LNCAP (cell line): ENCODE results near the gene MDH1.

Source experiments
- TF ChIP-seq, protein P1 (sequence below): fragments of 450-650 bp; IDR thresholded peaks from 2 replicates; pipeline ENCODE4 v1.5.1; 2017; ENCODE audit warnings: mild to moderate bottlenecking

MDH1 gene

DNA sequence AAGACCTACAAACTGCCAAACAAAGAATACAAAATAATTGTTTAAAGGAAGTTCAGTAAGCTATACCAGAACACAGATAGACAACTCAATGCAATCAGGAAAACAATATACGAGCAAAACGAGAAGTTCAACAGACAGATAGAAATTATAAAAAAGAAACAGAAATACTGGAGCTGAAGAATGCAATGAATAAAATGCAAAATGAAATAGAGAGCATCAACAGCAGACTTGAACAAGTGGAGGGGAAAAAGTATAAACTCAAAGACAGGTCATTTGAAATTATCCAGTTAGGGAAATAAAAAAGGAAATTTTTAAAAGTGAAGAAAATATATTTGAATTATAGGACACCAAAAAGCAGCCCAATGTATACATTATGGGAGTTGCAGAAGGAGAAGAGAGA, 43.6 kb downstream of the MDH1 start:
- TF ChIP-seq, protein P1, sequence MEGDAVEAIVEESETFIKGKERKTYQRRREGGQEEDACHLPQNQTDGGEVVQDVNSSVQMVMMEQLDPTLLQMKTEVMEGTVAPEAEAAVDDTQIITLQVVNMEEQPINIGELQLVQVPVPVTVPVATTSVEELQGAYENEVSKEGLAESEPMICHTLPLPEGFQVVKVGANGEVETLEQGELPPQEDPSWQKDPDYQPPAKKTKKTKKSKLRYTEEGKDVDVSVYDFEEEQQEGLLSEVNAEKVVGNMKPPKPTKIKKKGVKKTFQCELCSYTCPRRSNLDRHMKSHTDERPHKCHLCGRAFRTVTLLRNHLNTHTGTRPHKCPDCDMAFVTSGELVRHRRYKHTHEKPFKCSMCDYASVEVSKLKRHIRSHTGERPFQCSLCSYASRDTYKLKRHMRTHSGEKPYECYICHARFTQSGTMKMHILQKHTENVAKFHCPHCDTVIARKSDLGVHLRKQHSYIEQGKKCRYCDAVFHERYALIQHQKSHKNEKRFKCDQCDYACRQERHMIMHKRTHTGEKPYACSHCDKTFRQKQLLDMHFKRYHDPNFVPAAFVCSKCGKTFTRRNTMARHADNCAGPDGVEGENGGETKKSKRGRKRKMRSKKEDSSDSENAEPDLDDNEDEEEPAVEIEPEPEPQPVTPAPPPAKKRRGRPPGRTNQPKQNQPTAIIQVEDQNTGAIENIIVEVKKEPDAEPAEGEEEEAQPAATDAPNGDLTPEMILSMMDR, result no peak

DNA sequence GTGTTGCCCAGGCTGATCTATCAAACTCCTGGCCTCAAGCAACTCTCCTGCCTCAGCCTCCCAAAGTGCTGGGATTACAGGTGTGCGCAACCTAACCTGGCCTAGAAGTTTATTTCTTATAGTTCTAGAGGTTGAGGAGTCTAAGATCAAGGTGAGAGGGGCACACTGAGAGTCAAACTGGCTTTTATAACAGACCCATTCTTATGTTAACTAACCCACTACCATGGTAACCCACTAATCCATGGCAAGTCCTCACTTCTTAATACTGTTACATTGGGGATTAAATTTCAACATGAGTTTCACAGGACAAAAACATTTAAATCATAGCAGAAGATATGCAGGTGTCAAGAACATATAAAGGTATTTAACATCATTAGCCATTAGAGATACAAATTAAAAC, 50.6 kb downstream of the MDH1 start:
- TF ChIP-seq, protein P1, result no peak

DNA sequence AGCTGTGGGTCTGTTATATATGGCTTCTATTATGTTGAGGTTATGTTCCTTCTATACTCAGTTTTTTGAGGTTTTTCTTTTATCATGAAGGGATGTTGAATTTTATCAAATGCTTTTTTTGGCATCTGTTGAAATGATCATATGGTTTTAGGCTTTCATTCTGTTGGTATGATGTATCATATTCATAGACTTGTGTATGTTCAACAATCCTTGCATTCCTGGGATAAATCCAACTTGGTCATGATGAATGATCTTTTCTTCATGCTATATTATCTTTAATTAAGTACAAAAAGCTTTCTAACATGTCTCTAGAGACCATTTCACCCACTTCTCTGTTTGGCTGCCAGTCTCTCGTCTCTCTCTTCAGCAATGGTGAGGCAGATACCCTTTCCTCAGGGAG, 54.2 kb downstream of the MDH1 start:
- TF ChIP-seq, protein P1, result no peak

DNA sequence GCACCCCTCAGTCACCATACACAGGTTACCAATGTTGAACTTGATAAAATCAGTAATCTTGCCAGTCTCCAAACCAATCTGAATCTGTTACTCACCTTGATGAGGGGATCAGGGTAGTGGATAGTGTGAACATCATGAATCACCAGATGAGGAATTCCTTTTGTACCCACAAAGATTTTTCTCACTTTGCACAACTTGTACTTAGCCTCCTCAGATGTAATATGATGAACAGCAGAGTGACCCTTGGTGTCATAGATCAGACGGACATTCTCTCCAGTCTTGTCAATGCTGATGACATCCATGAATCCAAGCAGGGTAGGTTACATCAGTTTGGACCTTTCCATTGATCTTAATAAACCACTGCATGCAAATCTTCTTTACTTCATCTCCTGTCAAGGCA, 54.7 kb downstream of the MDH1 start:
- TF ChIP-seq, protein P1, result no peak

DNA sequence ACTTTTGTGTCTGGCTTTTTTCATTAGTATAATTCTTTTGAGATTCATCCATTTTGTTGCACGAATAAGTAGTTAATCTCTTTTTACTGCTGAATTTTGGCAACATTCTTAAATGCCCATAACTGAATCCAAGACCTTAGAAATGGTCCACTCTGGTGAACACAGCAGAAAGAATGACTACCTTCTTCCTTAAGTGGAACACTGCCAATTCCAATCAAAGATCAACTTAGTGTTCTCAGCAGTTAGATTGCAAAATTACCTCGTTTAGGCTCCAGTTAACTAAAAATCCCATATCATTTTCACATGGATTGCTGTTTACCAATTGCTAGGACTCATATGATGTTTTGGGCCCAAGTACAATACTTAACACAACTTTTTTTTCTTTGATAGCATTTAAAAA, 59.9 kb downstream of the MDH1 start:
- TF ChIP-seq, protein P1, result no peak

DNA sequence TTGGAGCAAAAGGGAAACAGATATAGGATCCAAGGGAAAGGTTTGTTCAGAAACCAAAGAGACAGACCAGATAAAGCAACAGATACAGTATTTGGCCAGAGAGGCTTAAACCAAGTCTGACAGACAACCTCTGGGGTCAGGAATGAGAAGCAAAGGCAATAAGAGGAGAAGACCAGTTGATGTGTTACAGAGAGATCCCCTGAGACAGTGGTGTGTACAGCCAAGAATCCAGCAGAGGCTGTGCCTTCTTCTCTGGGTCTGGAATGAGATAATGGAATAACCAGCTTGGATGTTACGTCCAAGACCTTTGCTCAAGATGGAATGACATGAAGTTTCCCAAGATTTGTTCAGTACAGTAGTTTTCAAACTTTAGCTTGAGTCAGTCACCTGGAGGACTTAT, 61.1 kb downstream of the MDH1 start:
- TF ChIP-seq, protein P1, result no peak

DNA sequence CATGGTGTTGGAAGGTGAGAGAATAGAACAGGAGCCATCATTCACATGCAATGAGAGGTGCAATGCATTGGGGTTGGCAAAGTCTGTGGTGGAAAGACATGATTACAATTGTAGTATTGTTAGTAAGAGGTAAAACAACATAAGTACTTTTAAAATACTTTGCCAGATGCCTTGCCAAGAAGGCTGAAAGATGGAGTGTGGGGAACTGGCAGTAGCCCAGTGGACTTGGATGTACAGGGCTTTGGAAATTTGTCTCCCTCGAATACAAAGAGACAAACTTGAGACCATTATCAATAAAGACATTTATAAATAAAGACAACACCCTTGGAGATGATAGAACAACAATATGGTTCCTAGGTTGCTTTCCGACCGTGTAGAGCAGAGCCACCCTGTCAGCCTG, 62.0 kb downstream of the MDH1 start:
- TF ChIP-seq, protein P1, result no peak

DNA sequence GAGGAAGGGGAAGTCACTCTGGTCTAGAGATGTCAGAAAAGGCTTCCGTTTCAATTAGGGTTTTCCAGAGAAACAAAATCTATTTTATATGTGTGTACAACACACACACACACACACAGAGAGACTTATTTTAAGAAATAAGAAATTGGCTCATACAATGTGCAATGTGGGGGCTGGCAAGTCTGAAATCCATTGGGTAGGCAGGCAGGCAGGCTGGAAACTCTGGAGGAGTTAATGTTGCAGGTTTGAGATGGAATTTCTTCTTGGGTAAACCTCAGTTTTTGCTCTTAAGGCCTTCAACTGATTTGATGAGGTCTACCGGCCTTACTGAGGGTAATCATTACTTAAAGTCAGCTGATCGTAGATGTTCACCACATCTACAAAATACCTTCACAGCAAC, 62.6 kb downstream of the MDH1 start:
- TF ChIP-seq, protein P1, result no peak
